ENCODE data around the gene OBSL1.
A peak's percentile ranks its signal among the peaks of the same experiment; 100 is the strongest.

OBSL1 gene

DNA sequence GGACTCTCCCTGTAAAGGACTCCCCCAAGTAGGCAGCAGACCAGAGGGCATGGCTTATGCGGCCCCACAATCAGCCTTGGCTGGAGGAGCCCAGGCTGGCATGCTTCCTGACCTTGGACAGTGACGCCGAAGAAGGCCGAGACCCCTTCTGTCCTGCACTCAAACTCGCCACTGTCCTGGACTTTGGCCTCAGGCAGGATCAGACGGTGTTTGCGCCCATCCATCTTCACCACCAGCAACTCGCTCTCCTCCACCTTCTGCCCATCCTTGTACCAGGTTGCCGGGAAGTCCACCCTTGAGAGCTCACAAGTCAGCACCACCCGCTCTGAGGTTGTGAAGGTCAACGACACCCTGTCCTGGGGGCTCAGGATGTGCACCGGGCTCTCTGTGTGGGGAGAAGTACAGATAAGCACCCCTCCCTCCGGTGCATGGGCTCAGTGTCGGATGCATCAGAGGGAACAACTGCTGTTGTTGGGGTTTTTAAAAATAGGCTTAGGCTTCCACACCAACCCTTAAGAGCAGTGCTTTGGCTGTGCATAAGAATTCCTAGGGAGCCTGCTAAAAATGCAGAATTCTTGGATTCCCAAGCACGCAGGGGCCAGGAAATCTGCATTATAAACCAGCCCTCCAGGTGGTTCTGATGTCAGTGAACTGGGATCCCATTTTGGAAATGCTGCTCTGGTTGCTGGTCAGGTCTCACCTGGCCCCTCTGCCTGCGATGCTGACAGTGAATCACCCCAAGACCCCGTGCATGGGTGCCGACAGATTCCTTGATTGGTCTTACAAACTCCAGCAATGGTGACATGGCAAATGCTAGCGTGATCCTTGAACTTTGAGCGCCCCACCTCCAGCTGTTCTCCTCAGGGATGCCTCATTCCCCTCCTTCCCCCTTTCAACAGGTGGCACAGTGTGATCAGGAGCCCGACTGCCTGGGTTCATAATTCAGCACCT, 5.9 kb downstream of the OBSL1 start:
- no peak for DNase-seq (ENCODE audit: low read depth in 2 of 2)

DNA sequence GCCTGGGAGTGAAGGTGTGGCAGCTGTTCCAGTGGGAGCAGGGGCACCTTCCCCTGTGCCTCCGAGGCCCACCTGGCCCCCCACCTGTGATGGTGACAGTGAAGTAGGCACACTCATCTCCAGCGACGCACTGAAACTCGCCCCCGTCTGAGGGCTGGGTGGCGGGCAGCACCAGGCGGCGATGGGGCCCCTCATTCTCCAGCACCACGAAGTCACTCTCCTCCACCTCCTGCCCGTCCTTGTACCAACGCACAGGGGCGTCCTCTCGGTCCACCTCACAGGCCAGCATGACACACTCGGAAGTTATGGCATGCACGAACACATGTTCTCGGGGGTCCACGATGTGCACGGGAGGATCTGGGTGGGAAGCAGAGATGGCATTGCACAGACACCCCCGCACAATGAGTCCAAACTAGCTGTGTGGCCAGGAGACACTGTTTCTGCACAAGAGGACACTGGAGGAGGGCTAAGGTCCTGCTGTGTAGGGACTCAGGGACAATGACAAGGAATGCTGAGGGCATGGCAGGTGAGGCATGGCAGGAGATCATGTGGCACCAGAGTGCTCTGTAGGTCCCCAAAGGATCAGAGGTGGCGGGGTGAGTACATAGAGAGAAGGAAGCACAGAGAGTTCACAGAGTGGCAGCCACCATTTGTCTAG, 7.9 kb downstream of the OBSL1 start:
- DNase-seq (ENCODE audit: low read depth in 2 of 2) = no peak

GRCh38 chr2:219562049-219563020, 9.0 kb downstream of the OBSL1 start:
- DNase-seq (ENCODE audit: low read depth in 2 of 2) = no peak

DNA sequence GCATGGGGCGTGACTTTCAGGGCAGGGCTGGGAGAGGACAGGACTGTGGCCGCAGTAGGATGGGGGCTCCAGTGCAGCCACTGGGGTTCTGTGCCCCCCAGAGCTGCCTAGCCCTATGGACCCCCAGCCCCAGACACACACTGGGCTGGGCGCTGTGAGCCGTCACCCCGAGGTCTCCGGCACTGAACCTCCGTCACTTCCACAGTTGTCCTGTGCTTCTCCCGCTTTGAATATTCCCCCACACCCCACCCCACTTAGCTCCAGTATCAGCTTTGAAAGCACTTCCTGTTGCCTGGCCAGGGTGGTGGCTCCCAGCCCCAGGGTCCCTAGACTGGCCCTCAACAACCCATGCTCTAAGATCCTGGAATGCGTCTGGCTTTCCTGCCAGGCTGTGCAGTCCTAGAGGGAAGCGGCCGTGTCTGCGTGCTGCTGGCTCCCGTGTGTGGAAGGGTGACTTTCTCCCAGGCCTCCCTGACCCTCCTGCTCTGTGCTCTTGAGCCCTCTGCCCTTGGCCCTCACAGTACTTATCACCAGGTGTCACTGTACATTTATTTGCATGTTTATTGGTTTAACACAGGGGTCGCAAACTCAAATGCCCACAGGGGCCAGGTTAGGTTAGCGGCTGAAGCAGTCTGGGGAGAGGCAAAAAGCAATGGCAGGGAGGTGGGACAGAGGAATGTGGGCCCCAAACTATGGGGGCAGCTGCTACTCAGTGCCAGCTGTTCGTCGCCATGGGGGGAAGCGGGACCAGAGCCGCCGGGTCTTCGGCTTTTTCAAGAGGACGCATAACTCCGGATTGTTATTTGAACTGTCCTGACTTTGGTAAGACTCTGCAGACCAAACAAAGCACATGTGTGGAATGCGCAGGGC, 9.9 kb downstream of the OBSL1 start:
- no peak for DNase-seq (ENCODE audit: low read depth in 2 of 2)

GRCh38 chr2:219560893-219561178, 10.5 kb downstream of the OBSL1 start:
- no peak for DNase-seq (ENCODE audit: low read depth in 2 of 2)

DNA sequence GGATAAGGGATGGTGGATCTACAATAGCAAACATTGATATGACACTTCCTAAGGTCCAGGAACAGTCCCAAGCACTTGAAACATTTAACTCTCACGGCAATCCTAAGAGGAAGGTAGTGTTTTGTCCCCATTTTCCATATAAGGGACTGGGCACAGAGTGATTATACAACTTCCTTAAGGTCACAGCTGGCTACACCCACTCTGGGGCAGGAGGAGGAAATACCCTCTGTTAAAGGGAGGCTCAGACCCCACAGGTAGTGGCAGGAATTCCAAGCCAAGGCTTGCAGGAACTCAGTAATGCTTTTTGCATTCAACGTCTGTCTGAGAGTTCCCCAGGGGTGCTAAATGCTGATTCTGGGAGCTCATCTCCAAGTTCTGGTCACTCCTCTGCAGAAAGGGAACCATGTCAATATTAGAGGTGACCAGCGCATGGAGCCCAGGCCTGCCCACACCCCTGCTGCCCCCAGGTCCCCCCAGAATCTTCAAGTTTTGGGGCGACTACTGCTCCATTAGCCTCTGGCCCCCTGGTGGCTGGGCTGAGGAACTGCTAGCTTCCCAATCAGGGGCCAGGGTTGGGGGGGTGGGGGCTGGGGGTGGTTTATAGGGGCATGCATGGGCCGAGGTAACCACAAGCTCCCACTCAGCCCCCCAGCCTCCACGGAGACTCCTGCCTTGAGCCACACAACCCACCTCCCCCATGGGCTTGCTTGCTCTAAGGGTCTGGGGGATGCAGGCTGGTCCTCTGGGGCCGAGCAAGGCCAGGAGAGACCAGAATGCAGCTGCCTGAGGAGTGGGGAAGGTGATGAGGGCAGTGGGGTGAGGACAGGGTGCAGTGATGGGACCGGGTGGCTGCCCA, 11.1 kb downstream of the OBSL1 start:
- DNase-seq (ENCODE audit: low read depth in 2 of 2) = no peak

DNA sequence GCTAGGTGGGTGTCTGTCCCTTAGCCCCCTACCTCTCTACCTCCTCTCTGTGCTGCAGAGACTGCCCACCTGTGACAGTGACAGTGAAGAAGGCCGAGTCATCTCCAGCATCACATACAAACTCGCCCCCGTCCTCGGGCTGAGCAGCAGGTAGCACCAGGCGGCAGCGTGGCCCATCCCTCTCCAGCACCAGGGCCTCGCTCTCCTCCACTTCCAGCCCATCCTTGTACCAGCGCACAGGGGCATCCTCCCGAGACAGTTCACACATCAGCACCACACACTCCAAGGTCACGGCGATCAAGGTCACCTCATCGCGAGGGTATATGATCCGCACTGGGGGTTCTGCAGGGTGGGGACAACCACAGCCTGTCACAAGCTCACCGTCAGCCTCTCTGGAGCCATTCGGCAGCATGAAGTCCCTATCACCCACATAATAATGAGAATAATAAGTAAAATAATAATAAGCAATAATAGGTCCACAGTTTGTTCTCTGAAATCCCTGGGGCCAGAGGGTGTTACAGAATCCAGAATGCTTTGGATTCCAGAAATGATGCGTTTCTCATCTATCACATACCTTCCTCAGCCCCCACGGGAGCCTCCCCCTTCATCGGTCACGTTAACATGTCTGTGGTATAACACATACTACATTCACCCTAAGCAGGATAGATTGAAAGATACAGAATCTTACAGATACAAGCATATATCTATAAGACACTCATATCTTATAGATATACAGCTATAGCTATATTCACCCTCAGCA, 12.0 kb downstream of the OBSL1 start:
- no peak for DNase-seq (ENCODE audit: low read depth in 2 of 2)

GRCh38 chr2:219557791-219558785, 13.3 kb downstream of the OBSL1 start:
- no peak for DNase-seq (ENCODE audit: low read depth in 2 of 2)

DNA sequence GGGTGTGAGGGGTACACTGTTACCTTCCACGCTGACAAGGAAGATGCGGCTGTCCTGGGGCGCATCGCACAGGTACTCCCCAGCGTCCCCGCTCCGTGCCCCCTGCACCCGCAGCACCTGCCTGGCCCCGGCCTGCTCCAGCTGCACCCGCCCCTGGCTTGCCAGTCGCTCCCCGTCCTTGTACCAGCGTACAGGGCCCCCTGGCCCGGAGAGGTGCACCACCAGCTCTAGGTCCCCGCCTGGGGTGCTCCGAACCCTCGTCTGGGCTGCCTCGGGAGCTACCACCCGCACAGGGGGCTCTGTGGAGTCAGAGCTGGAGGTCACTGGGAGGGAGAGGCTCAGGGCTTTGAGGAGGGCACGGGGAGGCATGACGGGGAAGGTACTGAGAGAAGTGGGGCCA, 14.0 kb downstream of the OBSL1 start:
- no peak for DNase-seq (ENCODE audit: low read depth in 2 of 2)

- DNase-seq (ENCODE audit: low read depth in 2 of 2) = no peak
These were observed 14.9 kb downstream of the OBSL1 start for GRCh38 chr2:219556413-219556812.

DNA sequence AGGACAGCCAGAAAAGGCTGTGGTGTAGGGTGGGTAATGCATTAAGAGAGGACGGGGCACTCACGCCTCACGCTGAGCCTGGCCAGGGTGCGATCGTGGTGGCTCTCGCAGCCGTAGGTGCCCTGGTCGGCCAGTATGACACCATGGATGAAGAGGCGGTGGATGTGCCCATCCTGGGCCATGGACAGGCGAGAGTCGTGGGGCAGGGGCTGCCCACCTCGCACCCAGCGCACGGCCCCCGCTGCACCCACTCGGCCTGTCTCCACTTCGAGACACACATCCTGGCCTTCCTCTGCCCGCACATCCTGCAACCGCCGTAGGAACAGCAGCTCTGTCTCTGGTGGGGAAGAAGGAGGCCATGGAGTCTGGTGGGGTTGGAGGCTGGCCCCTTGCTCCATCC, 15.4 kb downstream of the OBSL1 start:
- no peak for DNase-seq (ENCODE audit: low read depth in 2 of 2)

GRCh38 chr2:219554350-219554749, 17.0 kb downstream of the OBSL1 start:
- DNase-seq (ENCODE audit: low read depth in 2 of 2) = no peak

DNA sequence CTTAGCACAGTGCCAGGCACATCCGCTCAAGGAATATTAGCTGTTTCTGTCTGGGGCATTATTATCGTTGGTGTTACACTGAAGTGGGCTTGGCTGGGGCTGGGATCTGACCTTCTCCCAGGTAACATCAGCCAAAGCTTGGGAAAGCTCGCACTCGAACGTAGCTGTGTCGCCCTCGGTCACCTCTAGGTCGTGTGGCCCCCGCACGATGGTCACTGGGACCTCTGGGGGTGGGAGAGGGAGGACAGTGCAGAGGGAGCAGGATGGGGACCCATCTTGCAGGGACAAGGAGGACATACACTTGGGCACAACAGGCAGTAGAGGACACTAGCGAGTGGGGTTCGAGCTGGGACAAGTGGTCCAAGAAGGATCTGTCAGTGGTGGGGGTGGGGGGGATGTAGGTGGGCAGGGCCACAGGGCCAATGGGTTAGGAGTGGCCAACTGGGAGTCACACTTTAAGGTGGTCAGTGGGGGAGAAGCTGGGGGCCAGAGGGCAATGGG, 17.8 kb downstream of the OBSL1 start:
- DNase-seq (ENCODE audit: low read depth in 2 of 2) = no peak

DNA sequence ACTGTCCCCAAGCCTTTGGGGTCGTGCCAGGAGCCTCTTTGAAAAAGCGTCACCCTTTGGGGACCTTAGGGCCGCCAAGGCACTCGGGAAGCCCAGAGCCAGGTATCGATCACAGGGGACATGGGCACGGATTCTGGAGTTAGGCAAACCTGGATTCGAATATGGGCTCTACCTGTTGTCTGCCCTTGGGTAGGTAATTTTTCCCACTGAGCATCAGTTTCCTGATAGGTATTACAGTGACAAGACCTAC, 18.2 kb downstream of the OBSL1 start:
- no peak for DNase-seq (ENCODE audit: low read depth in 2 of 2)

GRCh38 chr2:219552382-219553167, 18.8 kb downstream of the OBSL1 start:
- DNase-seq (ENCODE audit: low read depth in 2 of 2) = peak; percentile 68 to 81

DNA sequence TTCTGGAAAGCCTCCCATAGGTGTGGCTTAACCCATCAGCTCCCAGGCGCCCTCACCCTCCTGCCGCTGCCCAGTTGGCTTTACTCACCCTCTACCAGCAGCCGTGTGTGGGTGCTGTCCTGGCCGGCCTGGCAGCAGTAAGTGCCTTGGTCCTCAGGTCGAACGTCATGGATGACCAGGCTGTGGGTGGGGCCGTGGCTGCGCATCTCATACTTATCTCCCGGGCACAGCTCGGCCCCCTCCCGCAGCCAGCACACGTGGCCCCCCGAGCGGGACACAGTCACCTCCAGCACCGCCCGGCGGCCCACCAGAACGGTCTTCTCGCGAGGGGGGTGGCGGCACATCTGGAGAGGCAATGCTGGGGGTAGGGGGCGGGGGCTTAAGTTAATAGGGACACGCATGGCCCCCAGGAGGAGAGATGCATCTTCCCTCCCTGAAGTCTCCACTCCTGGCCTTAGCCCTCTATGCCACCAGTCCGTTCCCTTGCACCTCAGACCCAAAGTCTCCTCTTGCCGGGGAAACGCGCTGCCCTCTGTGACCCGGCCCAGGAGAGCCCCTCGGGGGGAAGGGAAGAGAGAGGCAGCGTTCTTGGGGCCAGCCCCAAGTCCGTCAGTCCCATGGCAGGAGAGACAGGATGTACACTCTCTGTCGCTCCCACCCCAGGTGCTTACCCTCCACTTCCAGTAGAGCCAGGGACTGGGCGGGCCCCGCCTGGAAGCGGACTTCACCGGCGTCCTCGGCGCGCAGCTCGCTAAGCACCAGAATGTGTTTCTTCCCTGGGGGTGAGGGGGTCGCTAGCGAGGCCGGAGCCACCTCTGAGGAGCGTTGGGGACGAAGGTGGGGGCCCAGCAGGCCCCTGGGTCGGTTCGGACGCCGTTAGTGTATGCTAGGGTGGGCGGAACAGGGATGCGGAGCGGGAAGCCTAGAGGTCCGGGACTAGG, 19.6 kb downstream of the OBSL1 start:
- DNase-seq (ENCODE audit: low read depth in 2 of 2) = no peak
